ENCODE results near the gene MAP3K19.

DNA sequence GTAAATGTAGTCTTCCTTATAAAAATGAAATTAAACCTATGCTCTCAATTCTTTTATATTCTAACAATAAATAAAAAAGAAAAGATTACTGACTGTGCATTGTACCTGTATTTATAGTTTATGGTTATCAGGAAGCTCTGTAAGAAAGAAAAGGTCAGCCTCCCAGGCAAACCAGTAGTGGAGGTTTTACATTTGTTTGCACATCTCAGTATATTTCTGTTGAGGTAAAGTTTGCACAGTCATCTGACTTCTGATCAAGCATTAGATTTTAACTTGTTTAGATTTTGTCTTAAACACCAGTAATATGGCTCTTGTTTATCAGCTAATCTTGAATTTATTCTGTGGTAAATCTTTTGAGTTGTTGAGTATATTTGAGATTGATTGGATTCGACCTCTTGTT lies 91.5 kb downstream of the MAP3K19 start:
- TF ChIP-seq CTCF (IDR thresholded peaks at IDR 0.05) (no peak), POLR2A (IDR thresholded peaks at IDR 0.05) (no peak)
